Measurements from ENCODE around the gene ALG6.
"Not testable (repeated sequence)": the region's sequence is repeated elsewhere in the genome, so short reads cannot be mapped to it uniquely, and the experiment has no call there.

The ALG6 gene

DNA sequence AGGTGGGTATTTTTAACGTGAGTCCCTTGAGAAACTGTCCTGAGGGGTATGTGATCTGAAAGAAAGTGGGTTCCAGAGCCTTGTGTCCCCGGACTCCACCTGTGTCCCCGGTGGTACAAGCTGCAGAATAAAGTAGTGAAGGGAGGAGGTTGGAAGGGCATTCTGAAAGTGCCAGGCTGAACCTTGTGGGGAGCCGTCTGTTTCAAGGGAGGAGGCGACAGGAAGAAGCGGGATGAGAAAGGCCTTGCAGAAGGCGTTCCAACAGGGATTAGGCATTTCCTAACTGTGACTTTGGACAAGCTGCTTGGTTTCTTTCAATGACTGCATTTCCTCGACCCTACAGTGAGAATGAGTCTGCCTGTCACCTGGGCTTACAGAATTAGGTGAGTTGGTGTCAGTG lies 39.3 kb upstream of the ALG6 start:
- no peak for DNase-seq (ENCODE audit: low read depth in 3 of 3)

DNA sequence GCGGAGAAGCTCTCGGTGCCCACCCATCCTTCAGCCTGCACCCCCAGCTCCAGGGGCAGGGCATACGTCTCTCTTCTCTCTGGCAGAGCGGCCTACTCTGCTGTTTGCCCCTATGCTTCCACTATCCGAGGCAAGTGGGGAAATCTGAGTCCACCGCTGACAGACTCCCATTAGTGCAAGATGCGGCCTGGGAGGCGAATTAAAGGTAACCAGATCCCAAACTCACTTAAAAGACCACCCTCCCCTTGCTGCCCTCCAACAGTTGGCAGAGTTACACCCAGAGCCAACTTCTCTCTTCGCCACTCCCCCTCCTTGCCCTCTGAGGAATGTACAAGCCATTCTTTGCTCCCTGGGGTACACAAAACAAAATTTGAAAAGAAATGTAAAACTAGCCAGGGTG lies 38.6 kb upstream of the ALG6 start:
- DNase-seq (ENCODE audit: low read depth in 3 of 3), result no peak

GRCh38 chr1:63329621-63330330 lies 37.7 kb upstream of the ALG6 start:
- no peak for DNase-seq (ENCODE audit: low read depth in 3 of 3)

DNA sequence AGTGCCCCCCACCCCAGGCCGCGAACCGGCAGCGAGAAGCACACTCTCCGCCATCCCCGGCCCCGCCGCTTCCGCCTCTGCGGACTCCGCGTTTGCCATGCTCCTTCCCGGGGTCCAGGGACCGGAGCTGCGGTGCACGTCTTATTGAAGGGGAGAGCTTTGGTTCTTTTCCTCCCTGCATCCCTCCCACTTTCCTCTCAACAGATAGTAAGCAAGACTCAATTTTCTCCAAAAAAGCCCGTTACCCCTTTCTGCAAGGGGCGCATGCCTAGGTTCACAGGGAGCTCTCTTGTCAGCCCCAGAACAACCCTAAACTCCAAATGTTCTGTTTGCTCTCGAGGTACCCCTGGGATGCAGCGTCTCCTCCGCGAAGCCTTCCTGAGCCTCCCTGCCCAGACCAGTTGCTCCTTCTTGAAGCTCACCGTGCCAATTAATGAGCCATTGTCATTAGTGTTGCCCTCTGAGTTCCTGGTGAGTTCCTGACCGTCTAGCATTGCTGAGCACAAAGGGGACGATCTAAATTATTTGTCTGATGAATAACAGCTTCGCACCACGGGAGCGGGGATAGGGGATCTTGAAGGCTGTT lies 37.0 kb upstream of the ALG6 start:
- DNase-seq (ENCODE audit: low read depth in 3 of 3), result no peak

- no peak for DNase-seq (ENCODE audit: low read depth in 3 of 3)
Measured at GRCh38 chr1:63342402-63342801, 25.0 kb upstream of the ALG6 start.

GRCh38 chr1:63343922-63344321 lies 23.5 kb upstream of the ALG6 start:
- DNase-seq (ENCODE audit: low read depth in 3 of 3), result no peak

- no peak for DNase-seq (ENCODE audit: low read depth in 3 of 3)
Measured at GRCh38 chr1:63350320-63350719, 17.1 kb upstream of the ALG6 start.

GRCh38 chr1:63352736-63353135 lies 14.7 kb upstream of the ALG6 start:
- DNase-seq (ENCODE audit: low read depth in 3 of 3), result no peak

GRCh38 chr1:63356234-63356633 lies 11.2 kb upstream of the ALG6 start:
- not testable (repeated sequence) for DNase-seq (ENCODE audit: low read depth in 3 of 3)

DNA sequence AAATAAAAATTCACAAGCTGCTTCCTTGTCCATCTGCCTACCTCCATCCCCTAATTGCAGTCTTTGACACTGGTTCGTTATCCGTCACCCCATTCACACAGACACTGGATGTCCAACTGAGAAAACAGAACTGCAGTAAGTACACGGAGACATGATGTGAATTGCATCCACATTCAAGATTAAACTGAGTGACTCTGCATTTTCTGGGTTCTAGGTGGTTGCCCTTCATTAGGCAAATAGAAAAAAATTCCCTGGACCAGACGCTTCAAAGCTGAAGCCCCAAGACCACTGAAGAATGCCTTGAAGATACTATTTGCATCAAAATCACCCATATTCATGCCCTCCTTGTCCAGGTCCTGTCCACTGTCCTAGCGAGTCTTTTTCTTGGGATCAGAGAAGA lies 7.9 kb upstream of the ALG6 start:
- no peak for DNase-seq (ENCODE audit: low read depth in 3 of 3)

GRCh38 chr1:63362073-63362472 lies 5.4 kb upstream of the ALG6 start:
- no peak for DNase-seq (ENCODE audit: low read depth in 3 of 3)

DNA sequence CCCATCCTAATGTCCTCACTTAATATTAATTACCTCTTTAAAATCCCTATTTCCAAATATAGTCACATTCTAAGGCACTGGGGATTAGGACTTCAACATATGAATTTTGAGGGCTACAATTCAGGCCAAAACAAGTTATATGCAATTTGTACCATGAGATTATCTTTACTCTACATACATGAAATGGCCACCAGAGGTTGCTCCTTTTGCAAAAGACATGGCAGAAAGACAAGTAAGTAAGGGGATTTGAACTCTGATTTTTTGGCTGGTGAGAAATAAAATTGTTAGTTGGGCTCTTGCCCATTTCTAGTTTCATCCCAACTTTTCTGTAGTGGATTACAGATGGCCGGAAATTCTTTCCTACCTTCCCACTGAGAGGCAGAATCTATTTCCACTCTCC lies 4.8 kb upstream of the ALG6 start:
- no peak for DNase-seq (ENCODE audit: low read depth in 3 of 3)

DNA sequence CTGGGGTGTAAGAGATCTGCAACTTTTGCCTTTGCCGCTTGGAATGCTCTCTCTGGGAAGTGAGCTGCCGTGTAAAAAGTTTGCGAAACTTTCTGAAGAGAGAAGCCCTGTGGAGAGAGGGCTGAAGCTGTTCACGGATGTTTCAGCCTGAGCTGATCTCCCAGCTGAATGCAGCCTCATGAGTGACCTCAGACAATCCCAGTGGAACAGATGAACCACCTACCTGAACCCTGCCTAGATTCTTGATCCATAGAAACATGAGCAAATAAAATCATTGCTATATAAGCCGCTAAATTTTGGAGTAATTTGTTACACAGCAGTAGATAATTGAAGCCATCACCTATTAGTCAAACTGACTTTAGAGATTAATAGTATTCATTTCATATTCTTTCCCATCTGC lies 4.4 kb upstream of the ALG6 start:
- DNase-seq (ENCODE audit: low read depth in 3 of 3), result no peak

GRCh38 chr1:63366908-63367214 lies 566 bp upstream of the ALG6 start:
- no peak for DNase-seq (ENCODE audit: low read depth in 3 of 3)

GRCh38 chr1:63368131-63368530 lies 704 bp downstream of the ALG6 start:
- no peak for DNase-seq (ENCODE audit: low read depth in 3 of 3)

DNA sequence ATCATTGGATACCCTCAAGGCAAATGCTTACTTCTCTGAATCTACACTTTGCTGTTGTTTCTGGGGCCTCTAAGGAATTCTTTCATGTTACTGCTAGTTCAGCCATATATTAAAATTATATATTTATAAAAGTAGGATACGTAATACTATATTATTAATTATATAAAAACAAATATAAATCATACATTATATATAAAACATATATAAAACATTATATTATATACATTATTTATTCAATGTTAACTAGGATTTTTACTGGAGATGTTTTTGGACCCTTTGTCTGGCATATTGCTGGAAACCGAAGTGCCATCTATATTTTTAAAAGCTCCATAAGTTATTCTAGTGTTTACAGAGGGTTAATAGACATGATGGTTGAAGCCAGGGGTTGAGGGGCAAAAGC lies 12.2 kb downstream of the ALG6 start:
- DNase-seq (ENCODE audit: low read depth in 3 of 3), result no peak

DNA sequence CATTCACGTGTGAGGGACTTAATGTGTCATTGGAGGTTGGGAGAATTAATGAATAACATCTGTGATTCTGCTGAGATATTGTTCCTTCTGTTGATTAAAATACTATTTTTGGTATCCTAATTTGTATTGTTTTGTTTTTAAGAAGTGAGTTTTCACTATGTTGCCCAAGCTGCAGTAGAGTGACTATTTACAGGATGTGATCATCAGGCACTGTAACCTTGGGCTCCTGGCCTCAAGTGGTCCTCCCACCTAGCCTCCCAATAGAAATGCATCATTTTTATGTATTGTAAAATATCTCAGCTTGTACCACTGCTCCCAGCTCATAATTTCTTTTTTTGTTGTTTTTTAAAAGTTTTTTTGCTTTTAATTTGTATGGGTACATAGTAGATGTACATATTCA lies 14.3 kb downstream of the ALG6 start:
- no peak for DNase-seq (ENCODE audit: low read depth in 3 of 3)

- DNase-seq (ENCODE audit: low read depth in 3 of 3), result no peak
Measured at GRCh38 chr1:63401945-63402344, 34.5 kb downstream of the ALG6 start.

- no peak for DNase-seq (ENCODE audit: low read depth in 3 of 3)
Measured at GRCh38 chr1:63403386-63403785, 36.0 kb downstream of the ALG6 start.

DNA sequence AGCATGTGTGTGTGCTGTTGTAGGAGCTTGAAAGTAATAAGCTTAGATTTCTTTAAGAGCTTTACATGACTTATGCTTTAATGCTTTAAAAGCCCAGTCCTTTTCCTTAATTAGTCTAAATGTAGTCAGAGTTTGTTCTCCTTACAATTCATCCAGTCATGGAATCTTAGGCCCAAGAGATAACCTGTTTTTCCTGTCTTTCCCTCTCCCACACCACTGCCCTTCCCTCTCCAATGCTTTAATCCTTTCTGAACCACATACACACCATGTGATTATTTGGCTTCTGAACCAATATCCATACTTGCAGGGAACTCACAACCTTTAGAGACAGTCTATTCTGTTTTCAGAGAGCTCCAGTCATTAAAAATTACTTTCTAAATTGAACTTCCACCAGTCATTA lies 37.6 kb downstream of the ALG6 start:
- DNase-seq (ENCODE audit: low read depth in 3 of 3), result no peak

DNA sequence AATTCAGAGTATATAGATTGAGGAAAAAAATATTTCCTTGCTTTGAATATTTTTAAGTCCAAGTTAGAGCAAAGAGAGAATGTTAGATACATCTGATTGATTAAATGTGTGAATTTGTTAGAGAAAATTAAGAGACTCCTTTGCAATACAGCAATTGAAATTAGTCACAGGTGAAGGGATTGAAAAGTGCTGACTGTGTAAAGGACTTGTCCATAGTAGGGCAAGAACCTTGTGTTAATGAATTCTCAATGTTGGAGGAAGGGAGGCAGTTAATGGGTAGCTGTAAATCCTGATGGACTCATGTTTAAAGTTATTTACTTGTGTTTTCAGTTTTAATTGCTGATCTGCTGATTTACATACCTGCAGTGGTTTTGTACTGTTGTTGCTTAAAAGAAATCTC lies 38.6 kb downstream of the ALG6 start:
- no peak for DNase-seq (ENCODE audit: low read depth in 3 of 3)

DNA sequence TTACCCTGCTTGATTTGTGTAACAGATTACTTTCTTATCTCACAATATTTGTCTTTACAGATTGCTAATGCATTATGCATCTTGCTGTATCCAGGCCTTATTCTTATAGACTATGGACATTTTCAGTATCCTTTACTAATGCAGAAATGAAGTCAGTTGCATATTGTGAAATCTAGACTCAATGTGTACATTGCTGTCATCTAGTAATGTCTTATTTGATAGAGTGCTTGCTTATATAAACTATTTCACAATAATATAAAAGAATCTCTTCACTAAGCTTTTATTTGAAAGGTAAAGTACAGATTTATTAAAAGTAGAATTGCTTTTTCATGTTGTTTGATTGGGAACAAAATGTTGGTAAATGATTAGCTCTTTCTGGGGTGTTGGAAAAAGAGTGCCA lies 39.6 kb downstream of the ALG6 start:
- no peak for DNase-seq (ENCODE audit: low read depth in 3 of 3)

DNA sequence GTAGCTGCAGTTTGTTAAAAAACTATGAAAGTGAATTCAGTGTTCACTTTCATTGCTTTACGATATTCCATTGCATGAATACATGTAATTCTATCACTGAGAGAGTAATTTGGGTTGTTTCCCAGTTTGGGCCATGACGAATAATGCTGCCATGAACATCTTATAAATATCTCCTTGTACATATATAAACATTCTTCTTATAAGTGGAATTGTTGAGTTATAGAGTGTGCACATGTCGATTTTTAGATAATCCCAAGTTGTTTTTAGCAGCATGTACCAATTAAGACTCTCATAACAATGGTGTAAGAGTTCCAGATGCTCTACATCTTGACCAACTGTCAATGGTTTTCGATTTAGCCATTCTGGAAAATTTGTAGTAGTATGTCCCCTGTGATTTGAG lies 40.9 kb downstream of the ALG6 start:
- no peak for DNase-seq (ENCODE audit: low read depth in 3 of 3)

DNA sequence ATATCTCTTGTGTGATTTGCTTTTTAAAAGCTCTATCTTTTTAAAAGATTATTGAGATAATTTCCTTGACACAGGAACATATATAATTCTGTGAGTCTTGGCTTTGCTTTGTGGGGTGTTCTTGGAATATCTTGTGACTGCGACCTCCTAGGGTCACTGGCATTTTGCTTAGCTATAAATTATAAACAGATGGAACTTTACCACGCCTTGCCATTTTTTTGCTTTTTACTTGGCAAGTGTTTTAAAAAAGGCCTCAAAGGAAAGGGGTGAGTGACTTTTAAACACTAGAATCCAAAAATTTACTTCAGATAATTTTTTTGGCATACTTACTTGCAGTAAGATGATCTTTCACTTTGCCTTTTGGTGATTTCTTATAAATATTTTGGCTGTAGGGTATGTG lies 43.6 kb downstream of the ALG6 start:
- no peak for DNase-seq (ENCODE audit: low read depth in 3 of 3)

All from stimulated activated CD4-positive, alpha-beta T cell treated with anti-CD3 and anti-CD28 coated beads, TNF-alpha, amount 100 ng/mL, for 24 hours (primary cell).